Esophagus squamous epithelium (tissue), 4 donors: Measurements from ENCODE around the gene FNBP1.

Experiments
- CTCF ChIP-seq, 6 experiments: fragments of 450-650 bp in 4 of 6; fragments of 200-600 bp in 2 of 6; sonication (generic) in 2 of 6; IDR thresholded peaks; one replicate each; pipeline ENCODE4 v1.5.1; 2016 to 2019; ENCODE audit warnings: antibody characterized with exemption in 6 of 6, mild to moderate bottlenecking in 4 of 6, moderate library complexity in 4 of 6
- POLR2A ChIP-seq, 4 donors: fragments of 450-650 bp; IDR thresholded peaks; one replicate each; pipeline ENCODE4 v1.6.1; 2017; ENCODE audit warnings: antibody characterized with exemption in 4 of 4, mild to moderate bottlenecking in 4 of 4, moderate library complexity in 3 of 4

- TF ChIP-seq CTCF (IDR thresholded peaks at IDR 0.05) = no peak
- no peak for TF ChIP-seq POLR2A (IDR thresholded peaks at IDR 0.05)
Measured at GRCh38 chr9:129845373-129845772, 197.6 kb downstream of the FNBP1 start.
